HCT116 (cell line): ENCODE results near the gene PLS3. TPM values are rescaled to one million over a fixed set of nuclear protein-coding genes. Genes with fewer than 3 reads are reported as not detected.

ENCODE experiments used
- ATAC-seq: fragments of 200-7000 bp; cut with Tn5 transposase; 2 replicates; pipeline ENCODE4 v1.9.1; 2020; ENCODE audit warnings: mild to moderate bottlenecking, moderate library complexity
- BruUV-seq: library from RNA; stranded (reverse); fragments of 400-500 nt; replicated peaks from 2 replicates; lab custom pipeline; 2021; lab: Mats Ljungman, UMichigan
- CTCF ChIA-PET: fragments of 300-600 bp; sonication (Branson Sonifier 250); formaldehyde crosslinking; loops from one replicate; lab custom pipeline; 2021; ENCODE audit warnings: antibody characterized with exemption; lab: Charles Lee
- POLR2A ChIA-PET: fragments of 300-600, 350-600 bp; sonication (Branson Sonifier 250); formaldehyde crosslinking; loops from one replicate; lab custom pipeline; 2021; ENCODE audit warnings: antibody characterized with exemption; lab: Charles Lee
- RAD21 ChIA-PET, 2 experiments: fragments of 300-600 bp; sonication (Branson Sonifier 250); formaldehyde crosslinking; loops; one replicate each; lab custom pipeline; 2023; ENCODE audit warnings: low total read pairs in 2 of 2; ENCODE audit not compliant: uncharacterized antibody in 2 of 2, unreplicated experiment in 2 of 2, low non-redundant PET in 1 of 2; lab: Charles Lee
- DNase-seq: peaks from one replicate; pipeline ENCODE4 v3.0.0-alpha.2; 2010; ENCODE audit warnings: low read depth, low spot score
- H2AFZ ChIP-seq: fragments of 200-600 bp; shearing (Covaris generic), sonication (generic); 2 replicates; pipeline ENCODE4 v1.6.1; 2017; ENCODE audit warnings: low read depth, mixed run types, mixed read lengths, antibody characterized with exemption, low read length; ENCODE audit not compliant: poor library complexity, severe bottlenecking
- H3K27ac ChIP-seq: 2 replicates; pipeline ENCODE4 v1.5.1; 2012; ENCODE audit warnings: low read depth, low read length
- H3K27me3 ChIP-seq: fragments of 200-600 bp; sonication (generic); 2 replicates; pipeline ENCODE4 v1.6.1; 2016; ENCODE audit warnings: mixed run types, low read length, mixed read lengths; ENCODE audit not compliant: insufficient read depth
- H3K36me3 ChIP-seq, 2 experiments: fragments of 200-500 bp in 1 of 2; fragments of 200-600 bp in 1 of 2; sonication (Bioruptor generic) in 1 of 2; sonication (generic) in 1 of 2; 2 replicates each; pipeline versions ENCODE4 v1.5.1 to v1.6.1; 2014 to 2016; ENCODE audit warnings: low read length in 2 of 2, inconsistent platforms in 1 of 2, mixed read lengths in 1 of 2, mixed run types in 1 of 2; ENCODE audit not compliant: insufficient read depth in 2 of 2, control insufficient read depth in 1 of 2
- H3K4me1 ChIP-seq, 2 experiments: fragments of 200-600 bp in 1 of 2; sonication (generic) in 1 of 2; 2 replicates each; pipeline versions ENCODE4 v1.5.1 to v1.6.1; 2012 to 2017; ENCODE audit warnings: low read length in 2 of 2, inconsistent platforms in 1 of 2, mild to moderate bottlenecking in 1 of 2, mixed read lengths in 1 of 2, mixed run types in 1 of 2, moderate library complexity in 1 of 2; ENCODE audit not compliant: insufficient read depth in 2 of 2, control insufficient read depth in 1 of 2
- H3K4me2 ChIP-seq: fragments of 200-600 bp; sonication (generic); 2 replicates; pipeline ENCODE4 v1.6.1; 2017; ENCODE audit warnings: mixed run types, low read length, mixed read lengths
- H3K4me3 ChIP-seq, 2 experiments: fragments of 200-600 bp in 1 of 2; sonication (generic) in 1 of 2; replicated peaks in 1 of 2; 2 replicates each; pipeline ENCODE4 v1.5.1; 2011 to 2016; ENCODE audit warnings: low read length in 2 of 2, control low read depth in 1 of 2, low read depth in 1 of 2, mild to moderate bottlenecking in 1 of 2, mixed read lengths in 1 of 2, mixed run types in 1 of 2
- H3K79me2 ChIP-seq: fragments of 200-600 bp; sonication (generic); 2 replicates; pipeline ENCODE4 v1.6.1; 2017; ENCODE audit warnings: mild to moderate bottlenecking, mixed run types, low read length, moderate library complexity, mixed read lengths; ENCODE audit not compliant: insufficient read depth
- H3K9ac ChIP-seq: fragments of 200-600 bp; sonication (generic); 2 replicates; pipeline ENCODE4 v1.6.1; 2016; ENCODE audit warnings: low read length, mixed read lengths
- H3K9me2 ChIP-seq: fragments of 200-600 bp; sonication (generic), shearing (Covaris generic); 2 replicates; pipeline ENCODE4 v1.6.1; 2017; ENCODE audit warnings: mixed run types, mild to moderate bottlenecking, moderate library complexity; ENCODE audit not compliant: insufficient read depth
- H3K9me3 ChIP-seq, 2 experiments: fragments of 200-500 bp in 1 of 2; fragments of 200-600 bp in 1 of 2; sonication (Bioruptor generic) in 1 of 2; sonication (generic) in 1 of 2; 2 replicates each; pipeline ENCODE4 v1.6.1; 2014 to 2017; ENCODE audit warnings: low read length in 2 of 2, mixed read lengths in 2 of 2, inconsistent platforms in 1 of 2, low read depth in 1 of 2, mild to moderate bottlenecking in 1 of 2, mixed run types in 1 of 2, moderate library complexity in 1 of 2; ENCODE audit not compliant: control insufficient read depth in 1 of 2, insufficient read depth in 1 of 2
- H4K20me1 ChIP-seq: fragments of 200-600 bp; sonication (generic), shearing (Covaris generic); 2 replicates; pipeline ENCODE4 v1.6.1; 2017; ENCODE audit warnings: mixed run types, mild to moderate bottlenecking, moderate library complexity; ENCODE audit not compliant: insufficient read depth
- CBX3 ChIP-seq: IDR thresholded peaks from 2 replicates; pipeline ENCODE4 v1.6.1; 2012; ENCODE audit warnings: low read depth
- CEBPB ChIP-seq: IDR thresholded peaks from 2 replicates; pipeline ENCODE4 v1.6.1; 2012; ENCODE audit warnings: low read depth
- CTCF ChIP-seq, 3 experiments: fragments of 200-600 bp in 1 of 3; sonication (generic) in 1 of 3; IDR thresholded peaks in 2 of 3; conservative IDR thresholded peaks in 1 of 3; 2 replicates each; pipeline ENCODE4 v1.5.1; 2012 to 2017; ENCODE audit warnings: low read depth in 2 of 3, low read length in 2 of 3, antibody characterized with exemption in 1 of 3, borderline replicate concordance in 1 of 3, control low read depth in 1 of 3, mild to moderate bottlenecking in 1 of 3, mixed read lengths in 1 of 3, mixed run types in 1 of 3, moderate library complexity in 1 of 3; ENCODE audit not compliant: insufficient read depth in 1 of 3
- EGR1 ChIP-seq: IDR thresholded peaks from 2 replicates; pipeline ENCODE4 v1.6.1; 2012; ENCODE audit warnings: low read depth
- ELF1 ChIP-seq: IDR thresholded peaks from 2 replicates; pipeline ENCODE4 v1.6.1; 2012; ENCODE audit warnings: low read depth, borderline replicate concordance
- POLR2A ChIP-seq: IDR thresholded peaks from 2 replicates; pipeline ENCODE4 v1.7.0; 2011; ENCODE audit warnings: borderline replicate concordance; ENCODE audit not compliant: insufficient read depth, insufficient read length; ENCODE audit errors: extremely low read depth
- POLR2AphosphoS5 ChIP-seq: IDR thresholded peaks from 2 replicates; pipeline ENCODE4 v1.6.1; 2011; ENCODE audit warnings: mild to moderate bottlenecking, low read depth, low read length, moderate library complexity
- REST ChIP-seq: IDR thresholded peaks from 2 replicates; pipeline ENCODE4 v1.6.1; 2012; ENCODE audit warnings: low read depth
- SIN3A ChIP-seq: IDR thresholded peaks from 2 replicates; pipeline ENCODE4 v1.6.1; 2012; ENCODE audit warnings: low read depth
- SP1 ChIP-seq: IDR thresholded peaks from 2 replicates; pipeline ENCODE4 v1.6.1; 2012; ENCODE audit warnings: low read depth
- TCF7L2 ChIP-seq: IDR thresholded peaks from 2 replicates; pipeline ENCODE4 v1.7.0; 2011; ENCODE audit warnings: borderline replicate concordance, inconsistent platforms; ENCODE audit not compliant: insufficient read depth, insufficient read length; ENCODE audit errors: extremely low read depth
- YY1 ChIP-seq: IDR thresholded peaks from 2 replicates; pipeline ENCODE4 v1.6.1; 2011; ENCODE audit warnings: low read length, low read depth, moderate library complexity, mild to moderate bottlenecking; ENCODE audit not compliant: insufficient replicate concordance; ENCODE audit errors: extremely low read depth
- ZBTB33 ChIP-seq: IDR thresholded peaks from 2 replicates; pipeline ENCODE4 v1.6.1; 2011; ENCODE audit warnings: mild to moderate bottlenecking, low read length, moderate library complexity; ENCODE audit not compliant: insufficient replicate concordance; ENCODE audit errors: extremely low read depth
- ZFX ChIP-seq: fragments of 450-650 bp; IDR thresholded peaks from 2 replicates; pipeline ENCODE4 v1.6.1; 2017
- ZNF274 ChIP-seq: fragments of 200-500 bp; sonication (Bioruptor generic); IDR thresholded peaks from 2 replicates; pipeline ENCODE4 v1.6.1; 2014; ENCODE audit warnings: mild to moderate bottlenecking, low read depth, low read length, inconsistent platforms
- intact Hi-C: fragments of 100-400 bp; cut with micrococcal nuclease; formaldehyde crosslinking; loops from 2 replicates; pipeline ENCODE4 v1.10.0; 2022
- total RNA-seq: library from RNA; stranded (reverse); gene quantifications from one replicate; pipeline ENCODE4 v1.2.1, GENCODE V29; 2021; ENCODE audit not compliant: unreplicated experiment

PLS3 gene
- total RNA-seq, 1 experiment from 2014 or later, result 50.8 TPM

- no peak overlapping the region for H3K27ac ChIP-seq
- DNase-seq (no peak), ATAC-seq (no peak)
- no peaks in the 10 kb centered on the region for H4K20me1 ChIP-seq
- H3K9me3 ChIP-seq, result no peaks in the 10 kb centered on the region
- H3K79me2 ChIP-seq, result no peaks in the 10 kb centered on the region
- H3K9ac ChIP-seq, result no peak overlapping the region
- no peak overlapping the region for H2AFZ ChIP-seq
- H3K4me1 ChIP-seq, result peaks cover 0 to 4% of the 10 kb centered on the region in 2 experiments; a peak in 2 of 4 replicates
- intact Hi-C loops, result no loop called here
- no peak for TF ChIP-seq CBX3
- no peak for TF ChIP-seq REST
- no peak for TF ChIP-seq POLR2AphosphoS5
- TF ChIP-seq POLR2A, result no peak
- TF ChIP-seq CEBPB, result no peak
- TF ChIP-seq ELF1, result no peak
- TF ChIP-seq SIN3A, result no peak
- TF ChIP-seq YY1, result no peak
- no peak for TF ChIP-seq CTCF (IDR thresholded peaks at IDR 0.05 in 2 of 3, conservative IDR thresholded peaks at IDR 0.05 in 1 of 3; ENCODE audit: borderline replicate concordance in 1 of 3, insufficient read depth in 1 of 3, low read depth in 2 of 3, low read length in 2 of 3)
- no peak for TF ChIP-seq ZFX
- no peak for TF ChIP-seq SP1
- no peak for TF ChIP-seq ZBTB33
- no peak for TF ChIP-seq TCF7L2
- no peak for TF ChIP-seq EGR1
- no peak for TF ChIP-seq ZNF274
- CTCF ChIA-PET, result no interaction called here
- H3K27me3 ChIP-seq, result no peaks in the 10 kb centered on the region
- no peak overlapping the region for H3K4me3 ChIP-seq
- POLR2A ChIA-PET, result no interaction called here
- no peak overlapping the region for H3K4me2 ChIP-seq
- no peaks in the 10 kb centered on the region for H3K36me3 ChIP-seq
- BruUV-seq, result no TSS peak
- RAD21 ChIA-PET, result no interaction called here
- no peaks in the 10 kb centered on the region for H3K9me2 ChIP-seq
Measured at GRCh38 chrX:115687595-115687994, 126.6 kb downstream of the PLS3 start.
